A549 (cell line): ENCODE measurements around the gene AADAC.

Experiments used
- CHD2 ChIP-seq: fragments of 150-350 bp; IDR thresholded peaks from 2 replicates; pipeline ENCODE4 v1.6.1; 2014; ENCODE audit warnings: low read length; ENCODE audit not compliant: partially characterized antibody
- CTCF ChIP-seq: fragments of >200 bp; sonication (Bioruptor Twin); formaldehyde crosslinking; IDR thresholded peaks from 3 replicates; pipeline ENCODE4 v1.5.1; 2016
- ESRRA ChIP-seq: fragments of 150-350 bp; IDR thresholded peaks from 2 replicates; pipeline ENCODE4 v1.6.1; 2014; ENCODE audit warnings: mild to moderate bottlenecking, low read length, borderline replicate concordance
- JUN ChIP-seq, 2 experiments: fragments of >200 bp; sonication (Bioruptor Twin); formaldehyde crosslinking; IDR thresholded peaks; 2 replicates in 1 of 2; 3 replicates in 1 of 2; pipeline ENCODE4 v1.6.1; 2016 to 2017
- POLR2A ChIP-seq: IDR thresholded peaks from 2 replicates; pipeline ENCODE4 v1.6.1; 2012; ENCODE audit warnings: mild to moderate bottlenecking, low read length
- RAD21 ChIP-seq, 2 experiments: fragments of >200 bp in 1 of 2; sonication (Bioruptor Twin) in 1 of 2; formaldehyde crosslinking in 1 of 2; IDR thresholded peaks in 1 of 2; conservative IDR thresholded peaks in 1 of 2; 2 replicates in 1 of 2; 3 replicates in 1 of 2; pipeline ENCODE4 v1.6.1; 2012 to 2018; ENCODE audit warnings: inconsistent platforms in 1 of 2
- REST ChIP-seq: fragments of 200-600 bp; sonication (generic); IDR thresholded peaks from 2 replicates; pipeline ENCODE4 v1.6.1; 2016; ENCODE audit warnings: antibody characterized with exemption, mild to moderate bottlenecking, moderate library complexity
- SMC3 ChIP-seq: fragments of >200 bp; sonication (Bioruptor Twin); formaldehyde crosslinking; IDR thresholded peaks from 3 replicates; pipeline ENCODE4 v1.6.1; 2018; ENCODE audit warnings: inconsistent platforms

DNA sequence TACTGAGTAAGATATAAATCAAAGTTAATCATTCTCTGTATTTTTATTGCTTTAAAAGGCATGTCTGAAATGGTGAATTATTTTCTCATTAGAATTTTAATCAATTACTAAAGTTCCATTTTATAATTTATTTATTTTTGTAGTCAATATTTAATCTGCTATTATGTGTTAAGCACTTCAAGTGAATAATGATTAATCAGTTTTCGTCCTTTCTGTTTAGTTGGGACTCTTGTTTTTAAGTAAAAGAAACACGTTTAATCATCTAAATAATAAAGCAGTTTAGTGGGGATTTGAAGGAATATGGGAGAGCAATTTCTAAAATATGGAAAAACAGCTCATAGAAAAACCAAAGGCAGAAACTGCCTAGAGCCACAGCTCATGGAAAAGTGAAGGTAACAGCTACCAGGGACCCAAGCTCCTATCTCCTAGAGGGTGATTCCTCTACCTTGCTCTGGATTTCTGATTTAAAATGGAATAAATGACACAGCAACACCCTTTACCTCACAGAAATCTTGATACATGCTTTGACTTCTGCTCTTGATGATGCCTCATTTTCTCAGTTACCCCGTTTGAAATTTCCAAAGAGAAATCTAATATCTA is 31.5 kb downstream of the AADAC start:
- TF ChIP-seq SMC3: no peak
- no peak for TF ChIP-seq CHD2
- no peak for TF ChIP-seq RAD21 (conservative IDR thresholded peaks at IDR 0.05 in 1 of 2, IDR thresholded peaks at IDR 0.05 in 1 of 2)
- TF ChIP-seq REST: no peak
- TF ChIP-seq POLR2A: no peak
- TF ChIP-seq CTCF: no peak
- TF ChIP-seq JUN (IDR thresholded peaks at IDR 0.05): no peak
- TF ChIP-seq ESRRA: no peak
